IgD-negative memory B cell (primary cell): ENCODE measurements around the gene SLX9. TPM values are rescaled to one million over a fixed set of nuclear protein-coding genes. Genes with fewer than 3 reads are reported as not detected.
A peak's percentile ranks its signal among the peaks of the same experiment; 100 is the strongest.
"Not testable (repeated sequence)": the region's sequence is repeated elsewhere in the genome, so short reads cannot be mapped to it uniquely, and the experiment has no call there.

ENCODE experiments used
- H3K27ac Mint-ChIP-seq, 3 donors: one replicate each; pipeline ENCODE4 v1.8.0; 2020 to 2022; ENCODE audit warnings: mild to moderate bottlenecking in 3 of 3, mixed read lengths in 3 of 3, moderate library complexity in 1 of 3
- H3K27me3 Mint-ChIP-seq: one replicate; pipeline ENCODE4 v1.8.0; 2021; ENCODE audit warnings: mixed read lengths
- H3K36me3 Mint-ChIP-seq: one replicate; pipeline ENCODE4 v1.8.0; 2020; ENCODE audit warnings: mild to moderate bottlenecking, mixed read lengths
- H3K4me1 Mint-ChIP-seq, 3 donors: one replicate each; pipeline ENCODE4 v1.8.0; 2020 to 2022; ENCODE audit warnings: mixed read lengths in 3 of 3, mild to moderate bottlenecking in 1 of 3
- H3K4me3 Mint-ChIP-seq, 4 donors: one replicate each; pipeline ENCODE4 v1.8.0; 2020 to 2022; ENCODE audit warnings: mild to moderate bottlenecking in 4 of 4, mixed read lengths in 4 of 4, moderate library complexity in 3 of 4
- H3K9me3 Mint-ChIP-seq, 3 donors: one replicate each; pipeline ENCODE4 v1.8.0; 2020 to 2021; ENCODE audit warnings: mixed read lengths in 3 of 3, mild to moderate bottlenecking in 1 of 3
- polyA plus RNA-seq: library from polyadenylated mRNA; unstranded; fragments of 300-500 nt; fragmentation: Illumina TruSeq; gene quantifications from one replicate; pipeline ENCODE4 v1.2.3, GENCODE V29; 2021

SLX9 gene
- polyA plus RNA-seq, 1 donor from 2014 or later, result 12.3 TPM

DNA sequence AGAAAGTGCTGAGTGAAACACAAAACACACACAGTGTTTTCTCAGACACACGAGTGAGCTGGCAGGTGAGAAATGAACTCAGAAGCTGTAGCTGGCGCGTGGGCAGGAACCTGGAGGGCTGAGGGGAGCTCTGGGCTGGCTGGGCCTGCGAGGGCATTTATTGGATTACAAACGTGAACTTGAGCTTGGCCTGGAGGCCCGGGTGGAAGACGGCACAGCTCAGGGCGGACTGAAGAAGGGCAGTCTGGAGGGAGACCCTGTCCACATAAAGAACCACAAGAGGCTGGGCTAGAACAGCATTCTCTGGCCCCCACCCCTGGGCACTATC is 82.5 kb downstream of the SLX9 start:
- H3K9me3 Mint-ChIP-seq, result peaks cover 2 to 13% (median 4%) of the 10 kb centered on the region in 3 donors
- H3K4me3 Mint-ChIP-seq, result no peak overlapping the region
- H3K4me1 Mint-ChIP-seq, result peaks cover 5 to 7% (median 7%) of the 10 kb centered on the region in 3 donors
- H3K27ac Mint-ChIP-seq, result peak overlapping the region in 1 of 3 donors; percentile 50
- H3K36me3 Mint-ChIP-seq, result no peaks in the 10 kb centered on the region
- H3K27me3 Mint-ChIP-seq, result peaks cover 19% of the 10 kb centered on the region

DNA sequence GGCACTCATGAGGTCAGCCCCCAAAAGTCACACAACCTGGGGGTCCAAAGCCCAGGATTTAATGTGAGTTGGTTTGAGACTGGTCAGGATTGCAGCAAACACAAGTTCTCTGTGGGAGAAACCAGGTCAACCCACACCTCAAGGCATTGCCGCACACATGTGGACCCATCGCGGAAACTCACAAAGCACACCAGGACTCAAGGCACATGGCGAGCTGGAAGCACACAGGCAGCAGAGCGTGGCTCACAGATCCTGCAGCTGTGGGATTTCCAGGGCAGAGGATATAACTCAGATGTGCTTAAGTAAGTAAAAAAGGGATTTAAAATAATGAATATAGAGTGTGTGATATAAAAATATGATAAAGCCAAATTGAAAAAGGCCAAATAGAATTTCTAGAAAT is 82.9 kb downstream of the SLX9 start:
- H3K4me1 Mint-ChIP-seq, result peaks cover 2 to 3% (median 3%) of the 10 kb centered on the region in 3 donors

DNA sequence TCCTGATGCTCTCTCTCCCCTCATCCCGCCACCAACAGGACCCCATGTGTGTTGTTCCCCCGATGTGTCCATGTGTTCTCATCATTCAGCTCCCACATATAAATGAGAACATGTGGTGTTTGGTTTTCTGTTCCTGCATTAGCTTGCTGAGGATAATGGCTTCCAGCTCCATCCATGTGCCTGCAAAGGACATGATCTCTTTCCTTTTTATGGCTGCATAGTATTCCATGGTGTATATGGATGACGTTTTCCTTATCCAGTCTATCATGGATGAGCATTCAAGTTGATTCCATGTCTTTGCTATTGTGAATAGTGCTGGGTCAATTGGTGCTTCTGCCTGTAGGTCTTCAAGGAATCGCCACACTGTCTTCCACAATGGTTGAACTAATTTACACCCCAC is 84.7 kb downstream of the SLX9 start:
- H3K4me3 Mint-ChIP-seq, H3K4me1 Mint-ChIP-seq, H3K36me3 Mint-ChIP-seq: not testable (repeated sequence)
- H3K27ac Mint-ChIP-seq, result peak overlapping the region in 1 of 3 donors; percentile 7
- peaks cover 0 to 13% (median 4%) of the 10 kb centered on the region in 3 donors for H3K9me3 Mint-ChIP-seq
- peaks cover 12% of the 10 kb centered on the region for H3K27me3 Mint-ChIP-seq

More for the DNA sequence above, 82.9 kb downstream of the SLX9 start:
- Mint-ChIP-seq H3K27me3 (peaks cover 15% of the 10 kb centered on the region), H3K9me3 (peaks cover 2 to 13% (median 4%) of the 10 kb centered on the region in 3 donors), H3K27ac (peak overlapping the region in 1 of 3 donors; percentile 31), H3K36me3 (no peaks in the 10 kb centered on the region), H3K4me3 (peak overlapping the region in 1 of 4 donors; percentile 47)

DNA sequence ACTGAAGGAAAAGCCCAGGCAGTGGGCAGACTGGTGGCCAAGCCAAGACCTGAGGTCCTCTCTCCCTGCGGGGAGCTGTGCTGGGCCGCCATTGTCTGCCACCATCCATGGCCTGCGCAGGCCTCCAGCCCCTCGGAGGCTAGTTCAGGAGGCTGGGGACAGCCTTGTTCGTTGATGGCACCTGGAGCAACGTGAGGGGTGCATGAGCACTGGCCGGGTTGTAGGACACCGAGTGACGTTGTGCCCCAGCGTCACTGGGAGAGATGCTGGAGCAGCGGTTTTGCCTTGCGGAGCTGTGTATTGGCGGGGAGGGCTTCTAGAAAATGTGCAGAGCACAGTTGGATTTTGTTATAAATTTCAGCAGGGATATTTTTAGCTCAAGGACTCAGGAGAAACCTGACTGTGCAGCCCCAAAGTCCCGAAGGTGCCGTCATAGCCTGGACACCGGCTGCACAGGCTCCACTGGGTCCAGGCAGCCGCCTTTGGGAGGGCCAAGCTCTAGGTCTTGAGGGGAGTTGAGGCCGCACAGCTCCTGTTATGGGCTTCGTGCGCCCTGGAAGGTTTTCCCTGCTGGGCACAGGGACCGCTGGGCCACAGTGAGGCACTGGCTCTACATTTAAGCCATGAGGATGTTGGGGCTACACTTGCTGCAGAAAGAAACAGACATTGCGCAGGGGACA is 86.4 kb downstream of the SLX9 start:
- H3K4me1 Mint-ChIP-seq, result peaks cover 0 to 3% (median 2%) of the 10 kb centered on the region in 3 donors
- no peak overlapping the region for H3K4me3 Mint-ChIP-seq
- H3K27me3 Mint-ChIP-seq, result peaks cover 14% of the 10 kb centered on the region
- H3K36me3 Mint-ChIP-seq, result no peaks in the 10 kb centered on the region
- peaks cover 0 to 13% (median 4%) of the 10 kb centered on the region in 3 donors for H3K9me3 Mint-ChIP-seq
- H3K27ac Mint-ChIP-seq, result no peak overlapping the region

Other genes starting within 250 kb of the SLX9 start
- gene KRTAP10-12, start 242.9 kb upstream of the SLX9 start, polyA plus RNA-seq, result not detected
- gene TSPEAR, start 228.5 kb upstream of the SLX9 start, polyA plus RNA-seq, result not detected
- gene UBE2G2, start 138.2 kb upstream of the SLX9 start, polyA plus RNA-seq, result 55.7 TPM
- gene SUMO3, start 122.0 kb upstream of the SLX9 start, polyA plus RNA-seq, result 92.3 TPM
- 44.7 TPM for gene PTTG1IP, start 66.3 kb upstream of the SLX9 start, polyA plus RNA-seq
- 294 TPM for gene ITGB2, start 19.1 kb upstream of the SLX9 start, polyA plus RNA-seq
- gene ADARB1, start 134.6 kb downstream of the SLX9 start, polyA plus RNA-seq, result 4.5 TPM